Rectal smooth muscle tissue (tissue), 1 donor: ENCODE data around the gene PNMA6E.

Experiments
- H3K27ac ChIP-seq: one replicate; pipeline ENCODE4 v1.7.0; 2013; ENCODE audit warnings: low read depth, low read length, inconsistent platforms
- H3K27me3 ChIP-seq: one replicate; pipeline ENCODE4 v1.7.0; 2013; ENCODE audit warnings: low read length; ENCODE audit not compliant: control insufficient read depth, insufficient read depth
- H3K36me3 ChIP-seq: one replicate; pipeline ENCODE4 v1.7.0; 2013; ENCODE audit warnings: low read length; ENCODE audit not compliant: control insufficient read depth, insufficient read depth
- H3K4me1 ChIP-seq: one replicate; pipeline ENCODE4 v1.7.0; 2013; ENCODE audit warnings: low read length; ENCODE audit not compliant: control insufficient read depth, insufficient read depth
- H3K4me3 ChIP-seq: one replicate; pipeline ENCODE4 v1.7.0; 2013; ENCODE audit warnings: low read length
- H3K9ac ChIP-seq: one replicate; pipeline ENCODE4 v1.7.0; 2013; ENCODE audit warnings: low read length

Gene PNMA6E

GRCh38 chrX:153401133-153401764 lies at the start of gene PNMA6E:
TSS of gene PNMA6E (minus strand) at chrX:153401350. CDS start at chrX:153398849, 2,501 bp downstream.
- Histone ChIP-seq H3K27ac (no peak within 1 kb of the TSS), H3K4me1 (no peaks in the 10 kb centered on the region), H3K27me3 (peaks cover 2% of the 10 kb centered on the region), H3K4me3 (no peak within 1 kb of the TSS), H3K9ac (no peak within 1 kb of the TSS), H3K36me3 (no peaks in the 10 kb centered on the region)

- H3K4me1 ChIP-seq: no peaks in the 10 kb centered on the region
- H3K36me3 ChIP-seq: no peaks in the 10 kb centered on the region
- H3K4me3 ChIP-seq: no peak overlapping the region
- H3K27me3 ChIP-seq: peaks cover 4% of the 10 kb centered on the region
- no peak overlapping the region for H3K9ac ChIP-seq
- H3K27ac ChIP-seq: no peak overlapping the region
Measured at GRCh38 chrX:153450949-153451277, 49.8 kb upstream of the PNMA6E start.

- Histone ChIP-seq H3K27ac (no peak overlapping the region), H3K9ac (no peak overlapping the region), H3K4me1 (no peaks in the 10 kb centered on the region), H3K27me3 (peaks cover 4% of the 10 kb centered on the region), H3K36me3 (no peaks in the 10 kb centered on the region), H3K4me3 (no peak overlapping the region)
Measured at GRCh38 chrX:153450114-153450948, 49.2 kb upstream of the PNMA6E start.

GRCh38 chrX:153449368-153450113 lies 48.4 kb upstream of the PNMA6E start:
- H3K27ac ChIP-seq: no peak overlapping the region
- H3K36me3 ChIP-seq: no peaks in the 10 kb centered on the region
- no peak overlapping the region for H3K9ac ChIP-seq
- H3K27me3 ChIP-seq: peaks cover 4% of the 10 kb centered on the region
- no peaks in the 10 kb centered on the region for H3K4me1 ChIP-seq
- no peak overlapping the region for H3K4me3 ChIP-seq

- Histone ChIP-seq H3K27me3 (peaks cover 4% of the 10 kb centered on the region), H3K4me3 (no peak overlapping the region), H3K36me3 (no peaks in the 10 kb centered on the region), H3K4me1 (no peaks in the 10 kb centered on the region), H3K27ac (no peak overlapping the region), H3K9ac (no peak overlapping the region)
Measured at GRCh38 chrX:153448556-153449367, 47.6 kb upstream of the PNMA6E start.

- Histone ChIP-seq H3K36me3 (no peaks in the 10 kb centered on the region), H3K4me1 (no peaks in the 10 kb centered on the region), H3K27me3 (peaks cover 4% of the 10 kb centered on the region), H3K9ac (no peak overlapping the region), H3K27ac (no peak overlapping the region), H3K4me3 (no peak overlapping the region)
Measured at GRCh38 chrX:153447581-153447960, 46.4 kb upstream of the PNMA6E start.

GRCh38 chrX:153446950-153447580 lies 45.9 kb upstream of the PNMA6E start:
- Histone ChIP-seq H3K4me3 (no peak overlapping the region), H3K36me3 (no peaks in the 10 kb centered on the region), H3K27ac (no peak overlapping the region), H3K9ac (no peak overlapping the region), H3K27me3 (peaks cover 4% of the 10 kb centered on the region), H3K4me1 (no peaks in the 10 kb centered on the region)

- no peaks in the 10 kb centered on the region for H3K4me1 ChIP-seq
- no peaks in the 10 kb centered on the region for H3K36me3 ChIP-seq
- H3K9ac ChIP-seq: no peak overlapping the region
- peaks cover 4% of the 10 kb centered on the region for H3K27me3 ChIP-seq
- no peak overlapping the region for H3K4me3 ChIP-seq
- H3K27ac ChIP-seq: no peak overlapping the region
Measured at GRCh38 chrX:153446636-153446936, 45.4 kb upstream of the PNMA6E start.

GRCh38 chrX:153445856-153446635 lies 44.9 kb upstream of the PNMA6E start, which contains the start of gene TREX2:
TSS of gene TREX2 (minus strand) at chrX:153446056. CDS start at chrX:153445430, 626 bp downstream.
- H3K36me3 ChIP-seq: no peaks in the 10 kb centered on the region
- no peak within 1 kb of the TSS for H3K27ac ChIP-seq
- peaks cover 4% of the 10 kb centered on the region for H3K27me3 ChIP-seq
- no peak within 1 kb of the TSS for H3K9ac ChIP-seq
- H3K4me3 ChIP-seq: no peak within 1 kb of the TSS
- no peaks in the 10 kb centered on the region for H3K4me1 ChIP-seq

GRCh38 chrX:153445106-153445855 lies 44.1 kb upstream of the PNMA6E start:
- peaks cover 5% of the 10 kb centered on the region for H3K27me3 ChIP-seq
- H3K4me1 ChIP-seq: no peaks in the 10 kb centered on the region
- H3K9ac ChIP-seq: no peak overlapping the region
- no peaks in the 10 kb centered on the region for H3K36me3 ChIP-seq
- no peak overlapping the region for H3K27ac ChIP-seq
- H3K4me3 ChIP-seq: no peak overlapping the region
